ENCODE measurements around the gene MYH14. TPM values are rescaled to one million over a fixed set of nuclear protein-coding genes. Genes with fewer than 3 reads are reported as not detected.

Gene MYH14
- total RNA-seq, 2 experiments from 2014 or later: not detected

DNA sequence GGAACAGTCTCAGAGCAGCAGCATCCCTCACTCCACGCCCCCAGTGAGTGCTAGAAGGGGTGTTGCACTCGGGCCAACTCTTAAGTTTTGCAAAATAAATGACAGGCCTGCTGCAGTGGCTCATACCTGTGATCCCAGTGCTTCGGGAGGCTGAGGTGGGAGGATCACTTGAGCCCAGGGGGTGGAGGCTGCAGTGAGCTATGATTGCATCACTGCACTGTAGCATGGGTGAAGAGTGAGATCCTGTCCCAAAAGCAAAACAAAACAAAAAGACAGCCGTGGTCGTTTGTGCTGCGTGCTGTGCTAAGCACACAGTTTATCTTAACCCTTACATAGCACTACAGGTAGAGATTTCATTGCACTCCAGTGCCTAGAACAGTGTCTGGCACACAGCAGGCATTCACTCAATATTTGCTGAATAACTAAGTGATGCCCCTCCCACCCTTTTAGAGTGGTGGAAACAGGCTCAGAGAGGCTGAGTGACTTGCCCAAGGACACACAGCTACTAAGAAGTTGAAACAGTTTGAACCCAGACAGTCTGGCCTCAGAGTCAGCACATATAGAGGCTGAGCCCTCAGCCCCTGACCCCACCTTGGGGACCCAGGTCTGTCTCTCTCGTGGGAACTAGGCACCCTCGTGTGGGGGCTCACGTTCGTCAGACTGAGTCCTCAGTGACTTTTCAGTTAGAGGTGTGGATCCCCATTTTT lies 107.5 kb downstream of the MYH14 start:
- no peak for DNase-seq (ENCODE audit: low spot score)
- H3K27ac ChIP-seq (ENCODE audit: low read depth, low read length, poor library complexity, severe bottlenecking): no peak overlapping the region
- intact Hi-C loops (cut with micrococcal nuclease; ENCODE audit: unreplicated experiment): no loop called here
- no peaks in the 10 kb centered on the region for H3K36me3 ChIP-seq (ENCODE audit: insufficient read depth, low read length)
- H3K4me1 ChIP-seq (ENCODE audit: insufficient read depth, low read length, poor library complexity, severe bottlenecking): peaks cover 10% of the 10 kb centered on the region
- H3K9me3 ChIP-seq (ENCODE audit: low read length): no peaks in the 10 kb centered on the region
- no peak for TF ChIP-seq EZH2phosphoT487 (IDR thresholded peaks at IDR 0.05; ENCODE audit: borderline replicate concordance, low read depth, low read length)
- TF ChIP-seq CTCF (conservative IDR thresholded peaks at IDR 0.05; ENCODE audit: low read length): no peak
- no peaks in the 10 kb centered on the region for H3K9me2 ChIP-seq (ENCODE audit: insufficient read depth, low read length)
- ChIA-PET CTCF (ENCODE audit: unreplicated experiment) (no interaction called here), POLR2A (no interaction called here)
- no peaks in the 10 kb centered on the region for H4K20me1 ChIP-seq (ENCODE audit: insufficient read depth, low read length)
- no peak overlapping the region for H3K4me2 ChIP-seq (ENCODE audit: low read length)
- no peak overlapping the region for H2AFZ ChIP-seq (ENCODE audit: low read length)
- no peaks in the 10 kb centered on the region for H3K79me2 ChIP-seq (ENCODE audit: insufficient read depth, low read depth, low read length)
- no peak overlapping the region for H3K4me3 ChIP-seq (ENCODE audit: low read depth, low read length, poor library complexity, severe bottlenecking)
- BruUV-seq (replicated peaks): no TSS peak

DNA sequence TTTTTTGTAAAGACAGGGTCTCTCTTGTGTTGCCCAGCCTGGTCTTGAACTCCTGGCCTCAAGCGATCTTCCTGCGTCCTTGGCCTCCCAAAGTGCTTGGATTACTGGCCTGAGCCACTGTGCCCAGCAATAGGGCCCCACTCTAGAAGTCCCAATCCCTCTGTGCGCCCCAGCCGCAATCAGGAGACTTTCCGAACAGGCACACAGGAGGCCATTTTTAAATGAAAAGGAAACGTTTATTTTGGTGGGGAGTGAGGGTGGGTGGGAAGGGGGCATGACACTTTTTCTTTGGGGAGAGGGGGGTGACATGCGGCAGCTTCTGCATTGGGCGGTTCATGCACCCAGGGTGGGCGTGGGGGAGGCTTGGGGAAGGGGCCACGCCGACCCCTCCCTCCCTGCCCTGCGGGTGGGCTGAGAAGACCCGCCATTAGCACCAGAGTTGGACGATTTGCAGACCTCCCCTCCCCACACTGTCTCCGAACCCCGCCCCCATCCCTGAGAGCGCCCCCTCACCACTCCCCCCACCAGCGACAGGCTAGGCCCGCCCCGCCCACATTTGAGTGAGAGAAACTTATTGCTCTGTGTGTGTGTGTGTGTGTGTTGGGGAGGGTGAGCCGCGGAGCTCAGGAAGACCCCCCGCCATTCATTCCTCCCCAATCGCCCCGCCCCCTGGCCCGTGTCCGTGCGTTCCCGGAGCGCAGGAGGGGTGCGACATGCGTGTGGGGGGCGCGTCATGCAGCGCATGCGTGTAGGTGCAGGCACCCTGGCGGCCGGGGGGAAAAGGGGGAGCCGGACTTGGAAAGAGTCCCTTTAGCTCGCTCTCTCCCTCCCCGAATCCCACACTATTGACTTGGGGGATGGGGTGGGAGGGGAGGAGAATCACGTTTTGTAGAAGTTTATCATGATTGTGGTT lies 108.6 kb downstream of the MYH14 start:
- no TSS peak for BruUV-seq (replicated peaks)
- intact Hi-C loops (cut with micrococcal nuclease; ENCODE audit: unreplicated experiment): no loop called here
- Histone ChIP-seq H4K20me1 (ENCODE audit: insufficient read depth, low read length) (no peaks in the 10 kb centered on the region), H3K27ac (ENCODE audit: low read depth, low read length, poor library complexity, severe bottlenecking) (no peak overlapping the region), H3K9me3 (ENCODE audit: low read length) (no peaks in the 10 kb centered on the region), H3K4me2 (ENCODE audit: low read length) (no peak overlapping the region), H3K9me2 (ENCODE audit: insufficient read depth, low read length) (no peaks in the 10 kb centered on the region), H2AFZ (ENCODE audit: low read length) (no peak overlapping the region), H3K4me3 (ENCODE audit: low read depth, low read length, poor library complexity, severe bottlenecking) (no peak overlapping the region), H3K4me1 (ENCODE audit: insufficient read depth, low read length, poor library complexity, severe bottlenecking) (peaks cover 17% of the 10 kb centered on the region), H3K79me2 (ENCODE audit: insufficient read depth, low read depth, low read length) (no peaks in the 10 kb centered on the region), H3K36me3 (ENCODE audit: insufficient read depth, low read length) (0 out of 2 replicates have a peak, but pooled peaks cover under 1% of the 10 kb centered on the region)
- CTCF ChIA-PET (ENCODE audit: unreplicated experiment): no interaction called here
- no peak for DNase-seq (ENCODE audit: low spot score)
- POLR2A ChIA-PET: no interaction called here
- no peak for TF ChIP-seq EZH2phosphoT487 (IDR thresholded peaks at IDR 0.05; ENCODE audit: borderline replicate concordance, low read depth, low read length)
- no peak for TF ChIP-seq CTCF (conservative IDR thresholded peaks at IDR 0.05; ENCODE audit: low read length)
